ENCODE measurements around the gene PSME3. TPM values are rescaled to one million over a fixed set of nuclear protein-coding genes. Genes with fewer than 3 reads are reported as not detected.

PSME3 gene
- total and polyA plus RNA-seq, 2 of the 13 experiments (the other 11 are each of a cell fraction or from before 2014, with no cell fraction given), result 66.3 to 135 TPM

GRCh38 chr17:42832934-42833766, at the start of gene PSME3 (continued):
- TF ChIP-seq POGZ (CRISPR knock-in tag; IDR thresholded peaks at IDR 0.05) (peak; percentile 92), TFDP2 (CRISPR knock-in tag; IDR thresholded peaks at IDR 0.05) (peak; percentile 73), ZNF776 (CRISPR knock-in tag; IDR thresholded peaks at IDR 0.05) (peak; percentile 93), THRA (CRISPR knock-in tag; IDR thresholded peaks at IDR 0.05; ENCODE audit: borderline replicate concordance) (peak; percentile 79; the same call in 1 of the 2 replicates), ZEB1 (IDR thresholded peaks at IDR 0.05; ENCODE audit: insufficient replicate concordance, low read depth) (no peak), ZMYM2 (CRISPR knock-in tag; IDR thresholded peaks at IDR 0.05) (no peak), SMYD3 (CRISPR knock-in tag; IDR thresholded peaks at IDR 0.05) (peak; percentile 86; the same call in 1 of the 2 replicates), ZNF251 (CRISPR knock-in tag; IDR thresholded peaks at IDR 0.05) (peak; percentile 27; the same call in 1 of the 2 replicates), PBX3 (CRISPR knock-in tag; IDR thresholded peaks at IDR 0.05; ENCODE audit: borderline replicate concordance) (peak; percentile 70; the same call in 1 of the 2 replicates), ZHX1 (CRISPR knock-in tag; IDR thresholded peaks at IDR 0.05; ENCODE audit: low read depth) (peak; percentile 72; the same call in 1 of the 2 replicates), ATF5 (CRISPR knock-in tag; IDR thresholded peaks at IDR 0.05; ENCODE audit: low read depth) (peak; percentile 88), ZIK1 (CRISPR knock-in tag; IDR thresholded peaks at IDR 0.05; ENCODE audit: borderline replicate concordance, low read depth) (peak; percentile 94), ZNF746 (CRISPR knock-in tag; IDR thresholded peaks at IDR 0.05) (peak; percentile 83), ZFX (CRISPR knock-in tag; IDR thresholded peaks at IDR 0.05; ENCODE audit: low read depth) (peak; percentile 97), ZNF331 (CRISPR knock-in tag; IDR thresholded peaks at IDR 0.05) (peak; percentile 43), ZNF781 (CRISPR knock-in tag; IDR thresholded peaks at IDR 0.05; ENCODE audit: borderline replicate concordance, not compliant biosample characterization) (peak; percentile 90), RBFOX2 (IDR thresholded peaks at IDR 0.05; ENCODE audit: low read depth, low read length) (peak; percentile 100), AKAP8 (CRISPR knock-in tag; IDR thresholded peaks at IDR 0.05) (no peak; the same call in 1 of the 2 replicates), HOXD1 (CRISPR knock-in tag; IDR thresholded peaks at IDR 0.05) (peak; percentile 56)
- TF ChIP-seq, protein P1, sequence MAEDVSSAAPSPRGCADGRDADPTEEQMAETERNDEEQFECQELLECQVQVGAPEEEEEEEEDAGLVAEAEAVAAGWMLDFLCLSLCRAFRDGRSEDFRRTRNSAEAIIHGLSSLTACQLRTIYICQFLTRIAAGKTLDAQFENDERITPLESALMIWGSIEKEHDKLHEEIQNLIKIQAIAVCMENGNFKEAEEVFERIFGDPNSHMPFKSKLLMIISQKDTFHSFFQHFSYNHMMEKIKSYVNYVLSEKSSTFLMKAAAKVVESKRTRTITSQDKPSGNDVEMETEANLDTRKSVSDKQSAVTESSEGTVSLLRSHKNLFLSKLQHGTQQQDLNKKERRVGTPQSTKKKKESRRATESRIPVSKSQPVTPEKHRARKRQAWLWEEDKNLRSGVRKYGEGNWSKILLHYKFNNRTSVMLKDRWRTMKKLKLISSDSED (CRISPR knock-in tag; IDR thresholded peaks at IDR 0.05), result no peak

Measured in HepG2 (cell line).